HCT116 (cell line): ENCODE results near the gene AK4. TPM values are rescaled to one million over a fixed set of nuclear protein-coding genes. Genes with fewer than 3 reads are reported as not detected.

ENCODE experiments used
- ATAC-seq: fragments of 200-7000 bp; cut with Tn5 transposase; 2 replicates; pipeline ENCODE4 v1.9.1; 2020; ENCODE audit warnings: mild to moderate bottlenecking, moderate library complexity
- BruUV-seq: library from RNA; stranded (reverse); fragments of 400-500 nt; replicated peaks from 2 replicates; lab custom pipeline; 2021; lab: Mats Ljungman, UMichigan
- CTCF ChIA-PET: fragments of 300-600 bp; sonication (Branson Sonifier 250); formaldehyde crosslinking; loops from one replicate; lab custom pipeline; 2021; ENCODE audit warnings: antibody characterized with exemption; lab: Charles Lee
- POLR2A ChIA-PET: fragments of 300-600, 350-600 bp; sonication (Branson Sonifier 250); formaldehyde crosslinking; loops from one replicate; lab custom pipeline; 2021; ENCODE audit warnings: antibody characterized with exemption; lab: Charles Lee
- RAD21 ChIA-PET, 2 experiments: fragments of 300-600 bp; sonication (Branson Sonifier 250); formaldehyde crosslinking; loops; one replicate each; lab custom pipeline; 2023; ENCODE audit warnings: low total read pairs in 2 of 2; ENCODE audit not compliant: uncharacterized antibody in 2 of 2, unreplicated experiment in 2 of 2, low non-redundant PET in 1 of 2; lab: Charles Lee
- DNase-seq: peaks from one replicate; pipeline ENCODE4 v3.0.0-alpha.2; 2010; ENCODE audit warnings: low read depth, low spot score
- H2AFZ ChIP-seq: fragments of 200-600 bp; shearing (Covaris generic), sonication (generic); 2 replicates; pipeline ENCODE4 v1.6.1; 2017; ENCODE audit warnings: low read depth, mixed run types, mixed read lengths, antibody characterized with exemption, low read length; ENCODE audit not compliant: poor library complexity, severe bottlenecking
- H3K27ac ChIP-seq: 2 replicates; pipeline ENCODE4 v1.5.1; 2012; ENCODE audit warnings: low read depth, low read length
- H3K27me3 ChIP-seq: fragments of 200-600 bp; sonication (generic); 2 replicates; pipeline ENCODE4 v1.6.1; 2016; ENCODE audit warnings: mixed run types, low read length, mixed read lengths; ENCODE audit not compliant: insufficient read depth
- H3K36me3 ChIP-seq, 2 experiments: fragments of 200-500 bp in 1 of 2; fragments of 200-600 bp in 1 of 2; sonication (Bioruptor generic) in 1 of 2; sonication (generic) in 1 of 2; 2 replicates each; pipeline versions ENCODE4 v1.5.1 to v1.6.1; 2014 to 2016; ENCODE audit warnings: low read length in 2 of 2, inconsistent platforms in 1 of 2, mixed read lengths in 1 of 2, mixed run types in 1 of 2; ENCODE audit not compliant: insufficient read depth in 2 of 2, control insufficient read depth in 1 of 2
- H3K4me1 ChIP-seq, 2 experiments: fragments of 200-600 bp in 1 of 2; sonication (generic) in 1 of 2; 2 replicates each; pipeline versions ENCODE4 v1.5.1 to v1.6.1; 2012 to 2017; ENCODE audit warnings: low read length in 2 of 2, inconsistent platforms in 1 of 2, mild to moderate bottlenecking in 1 of 2, mixed read lengths in 1 of 2, mixed run types in 1 of 2, moderate library complexity in 1 of 2; ENCODE audit not compliant: insufficient read depth in 2 of 2, control insufficient read depth in 1 of 2
- H3K4me2 ChIP-seq: fragments of 200-600 bp; sonication (generic); 2 replicates; pipeline ENCODE4 v1.6.1; 2017; ENCODE audit warnings: mixed run types, low read length, mixed read lengths
- H3K4me3 ChIP-seq, 2 experiments: fragments of 200-600 bp in 1 of 2; sonication (generic) in 1 of 2; replicated peaks in 1 of 2; 2 replicates each; pipeline ENCODE4 v1.5.1; 2011 to 2016; ENCODE audit warnings: low read length in 2 of 2, control low read depth in 1 of 2, low read depth in 1 of 2, mild to moderate bottlenecking in 1 of 2, mixed read lengths in 1 of 2, mixed run types in 1 of 2
- H3K79me2 ChIP-seq: fragments of 200-600 bp; sonication (generic); 2 replicates; pipeline ENCODE4 v1.6.1; 2017; ENCODE audit warnings: mild to moderate bottlenecking, mixed run types, low read length, moderate library complexity, mixed read lengths; ENCODE audit not compliant: insufficient read depth
- H3K9ac ChIP-seq: fragments of 200-600 bp; sonication (generic); 2 replicates; pipeline ENCODE4 v1.6.1; 2016; ENCODE audit warnings: low read length, mixed read lengths
- H3K9me2 ChIP-seq: fragments of 200-600 bp; sonication (generic), shearing (Covaris generic); 2 replicates; pipeline ENCODE4 v1.6.1; 2017; ENCODE audit warnings: mixed run types, mild to moderate bottlenecking, moderate library complexity; ENCODE audit not compliant: insufficient read depth
- H3K9me3 ChIP-seq, 2 experiments: fragments of 200-500 bp in 1 of 2; fragments of 200-600 bp in 1 of 2; sonication (Bioruptor generic) in 1 of 2; sonication (generic) in 1 of 2; 2 replicates each; pipeline ENCODE4 v1.6.1; 2014 to 2017; ENCODE audit warnings: low read length in 2 of 2, mixed read lengths in 2 of 2, inconsistent platforms in 1 of 2, low read depth in 1 of 2, mild to moderate bottlenecking in 1 of 2, mixed run types in 1 of 2, moderate library complexity in 1 of 2; ENCODE audit not compliant: control insufficient read depth in 1 of 2, insufficient read depth in 1 of 2
- H4K20me1 ChIP-seq: fragments of 200-600 bp; sonication (generic), shearing (Covaris generic); 2 replicates; pipeline ENCODE4 v1.6.1; 2017; ENCODE audit warnings: mixed run types, mild to moderate bottlenecking, moderate library complexity; ENCODE audit not compliant: insufficient read depth
- CBX3 ChIP-seq: IDR thresholded peaks from 2 replicates; pipeline ENCODE4 v1.6.1; 2012; ENCODE audit warnings: low read depth
- CEBPB ChIP-seq: IDR thresholded peaks from 2 replicates; pipeline ENCODE4 v1.6.1; 2012; ENCODE audit warnings: low read depth
- RAD21 ChIP-seq: IDR thresholded peaks from 2 replicates; pipeline ENCODE4 v1.6.1; 2012; ENCODE audit warnings: low read depth, mild to moderate bottlenecking
- SP1 ChIP-seq: IDR thresholded peaks from 2 replicates; pipeline ENCODE4 v1.6.1; 2012; ENCODE audit warnings: low read depth
- intact Hi-C: fragments of 100-400 bp; cut with micrococcal nuclease; formaldehyde crosslinking; loops from 2 replicates; pipeline ENCODE4 v1.10.0; 2022
- total RNA-seq: library from RNA; stranded (reverse); gene quantifications from one replicate; pipeline ENCODE4 v1.2.1, GENCODE V29; 2021; ENCODE audit not compliant: unreplicated experiment
- TF ChIP-seq, protein P1 (sequence below): IDR thresholded peaks from 2 replicates; pipeline ENCODE4 v1.6.1; 2012; ENCODE audit warnings: low read depth
- TF ChIP-seq, protein P2 (sequence below): IDR thresholded peaks from 2 replicates; pipeline ENCODE4 v1.6.1; 2011; ENCODE audit warnings: mild to moderate bottlenecking, low read length, moderate library complexity; ENCODE audit not compliant: insufficient replicate concordance; ENCODE audit errors: extremely low read depth

AK4 gene
- total RNA-seq, 1 experiment from 2014 or later, result 51.5 TPM

DNA sequence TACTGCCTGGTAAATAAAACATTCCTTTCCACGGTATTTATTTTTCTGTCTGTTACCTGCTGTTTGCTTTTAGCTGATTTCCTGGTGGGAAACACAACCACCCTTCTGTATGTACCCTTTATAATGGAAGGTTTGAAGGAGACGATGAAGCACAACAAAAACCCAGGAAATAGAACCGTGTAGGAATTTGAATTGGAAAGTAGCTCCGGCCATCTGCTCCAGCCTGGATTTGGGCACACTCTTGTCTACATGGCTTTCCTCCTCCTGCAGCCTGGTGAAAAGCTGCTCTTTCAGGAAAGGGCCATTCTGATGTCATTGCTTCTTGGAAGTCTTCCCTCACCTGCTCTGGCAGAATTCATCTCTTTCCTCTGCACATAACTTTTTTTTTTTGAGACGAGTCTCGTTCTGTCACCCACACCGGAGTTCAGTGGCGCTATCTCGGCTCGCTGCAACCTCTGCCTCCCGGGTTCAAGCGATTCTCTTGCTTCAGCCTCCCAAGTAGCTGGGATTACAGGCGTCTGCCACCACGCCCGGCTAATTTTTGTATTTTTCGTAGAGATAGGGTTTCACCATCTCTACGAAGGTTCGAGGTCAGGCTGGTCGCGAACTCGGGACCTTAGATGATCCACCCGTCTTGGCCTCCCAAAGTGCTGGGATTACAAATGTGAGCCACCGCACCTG is 2.7 kb downstream of the AK4 start:
- DNase-seq (no peak), ATAC-seq (no peak)
- H3K79me2 ChIP-seq, result peaks cover 66% of the 10 kb centered on the region
- ChIA-PET POLR2A (no interaction called here), RAD21 (no interaction called here), CTCF (no interaction called here)
- H2AFZ ChIP-seq, result no peak overlapping the region
- H3K27me3 ChIP-seq, result no peaks in the 10 kb centered on the region
- peaks cover 9 to 24% of the 10 kb centered on the region in 2 experiments for H3K4me1 ChIP-seq
- H3K27ac ChIP-seq, result no peak overlapping the region
- intact Hi-C loops, result no loop called here
- H4K20me1 ChIP-seq, result no peaks in the 10 kb centered on the region
- H3K36me3 ChIP-seq, result 0 out of 4 replicates have a peak, but pooled peaks cover 0 to 2% of the 10 kb centered on the region in 2 experiments
- no peak for TF ChIP-seq CBX3
- no peak for TF ChIP-seq RAD21
- TF ChIP-seq, protein P1, sequence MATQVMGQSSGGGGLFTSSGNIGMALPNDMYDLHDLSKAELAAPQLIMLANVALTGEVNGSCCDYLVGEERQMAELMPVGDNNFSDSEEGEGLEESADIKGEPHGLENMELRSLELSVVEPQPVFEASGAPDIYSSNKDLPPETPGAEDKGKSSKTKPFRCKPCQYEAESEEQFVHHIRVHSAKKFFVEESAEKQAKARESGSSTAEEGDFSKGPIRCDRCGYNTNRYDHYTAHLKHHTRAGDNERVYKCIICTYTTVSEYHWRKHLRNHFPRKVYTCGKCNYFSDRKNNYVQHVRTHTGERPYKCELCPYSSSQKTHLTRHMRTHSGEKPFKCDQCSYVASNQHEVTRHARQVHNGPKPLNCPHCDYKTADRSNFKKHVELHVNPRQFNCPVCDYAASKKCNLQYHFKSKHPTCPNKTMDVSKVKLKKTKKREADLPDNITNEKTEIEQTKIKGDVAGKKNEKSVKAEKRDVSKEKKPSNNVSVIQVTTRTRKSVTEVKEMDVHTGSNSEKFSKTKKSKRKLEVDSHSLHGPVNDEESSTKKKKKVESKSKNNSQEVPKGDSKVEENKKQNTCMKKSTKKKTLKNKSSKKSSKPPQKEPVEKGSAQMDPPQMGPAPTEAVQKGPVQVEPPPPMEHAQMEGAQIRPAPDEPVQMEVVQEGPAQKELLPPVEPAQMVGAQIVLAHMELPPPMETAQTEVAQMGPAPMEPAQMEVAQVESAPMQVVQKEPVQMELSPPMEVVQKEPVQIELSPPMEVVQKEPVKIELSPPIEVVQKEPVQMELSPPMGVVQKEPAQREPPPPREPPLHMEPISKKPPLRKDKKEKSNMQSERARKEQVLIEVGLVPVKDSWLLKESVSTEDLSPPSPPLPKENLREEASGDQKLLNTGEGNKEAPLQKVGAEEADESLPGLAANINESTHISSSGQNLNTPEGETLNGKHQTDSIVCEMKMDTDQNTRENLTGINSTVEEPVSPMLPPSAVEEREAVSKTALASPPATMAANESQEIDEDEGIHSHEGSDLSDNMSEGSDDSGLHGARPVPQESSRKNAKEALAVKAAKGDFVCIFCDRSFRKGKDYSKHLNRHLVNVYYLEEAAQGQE, result no peak
- TF ChIP-seq SP1, result no peak
- TF ChIP-seq CEBPB, result no peak
- TF ChIP-seq, protein P2, sequence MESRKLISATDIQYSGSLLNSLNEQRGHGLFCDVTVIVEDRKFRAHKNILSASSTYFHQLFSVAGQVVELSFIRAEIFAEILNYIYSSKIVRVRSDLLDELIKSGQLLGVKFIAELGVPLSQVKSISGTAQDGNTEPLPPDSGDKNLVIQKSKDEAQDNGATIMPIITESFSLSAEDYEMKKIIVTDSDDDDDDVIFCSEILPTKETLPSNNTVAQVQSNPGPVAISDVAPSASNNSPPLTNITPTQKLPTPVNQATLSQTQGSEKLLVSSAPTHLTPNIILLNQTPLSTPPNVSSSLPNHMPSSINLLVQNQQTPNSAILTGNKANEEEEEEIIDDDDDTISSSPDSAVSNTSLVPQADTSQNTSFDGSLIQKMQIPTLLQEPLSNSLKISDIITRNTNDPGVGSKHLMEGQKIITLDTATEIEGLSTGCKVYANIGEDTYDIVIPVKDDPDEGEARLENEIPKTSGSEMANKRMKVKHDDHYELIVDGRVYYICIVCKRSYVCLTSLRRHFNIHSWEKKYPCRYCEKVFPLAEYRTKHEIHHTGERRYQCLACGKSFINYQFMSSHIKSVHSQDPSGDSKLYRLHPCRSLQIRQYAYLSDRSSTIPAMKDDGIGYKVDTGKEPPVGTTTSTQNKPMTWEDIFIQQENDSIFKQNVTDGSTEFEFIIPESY, result no peak
- H3K9me2 ChIP-seq, result no peaks in the 10 kb centered on the region
- H3K9ac ChIP-seq, result no peak overlapping the region
- no peak overlapping the region for H3K4me2 ChIP-seq
- H3K9me3 ChIP-seq, result no peaks in the 10 kb centered on the region
- no peak overlapping the region for H3K4me3 ChIP-seq
- no TSS peak for BruUV-seq
